GM12874 (cell line): ENCODE measurements around the gene OR5K3.

Experiments
- TF ChIP-seq, protein P1 (sequence below): IDR thresholded peaks from 2 replicates; pipeline ENCODE4 v1.5.1; 2011; ENCODE audit warnings: low read depth, mild to moderate bottlenecking, control low read depth, low read length, moderate library complexity; ENCODE audit not compliant: insufficient read depth

OR5K3 gene

GRCh38 chr3:98360681-98361080 lies 29.8 kb upstream of the OR5K3 start:
- TF ChIP-seq, protein P1, sequence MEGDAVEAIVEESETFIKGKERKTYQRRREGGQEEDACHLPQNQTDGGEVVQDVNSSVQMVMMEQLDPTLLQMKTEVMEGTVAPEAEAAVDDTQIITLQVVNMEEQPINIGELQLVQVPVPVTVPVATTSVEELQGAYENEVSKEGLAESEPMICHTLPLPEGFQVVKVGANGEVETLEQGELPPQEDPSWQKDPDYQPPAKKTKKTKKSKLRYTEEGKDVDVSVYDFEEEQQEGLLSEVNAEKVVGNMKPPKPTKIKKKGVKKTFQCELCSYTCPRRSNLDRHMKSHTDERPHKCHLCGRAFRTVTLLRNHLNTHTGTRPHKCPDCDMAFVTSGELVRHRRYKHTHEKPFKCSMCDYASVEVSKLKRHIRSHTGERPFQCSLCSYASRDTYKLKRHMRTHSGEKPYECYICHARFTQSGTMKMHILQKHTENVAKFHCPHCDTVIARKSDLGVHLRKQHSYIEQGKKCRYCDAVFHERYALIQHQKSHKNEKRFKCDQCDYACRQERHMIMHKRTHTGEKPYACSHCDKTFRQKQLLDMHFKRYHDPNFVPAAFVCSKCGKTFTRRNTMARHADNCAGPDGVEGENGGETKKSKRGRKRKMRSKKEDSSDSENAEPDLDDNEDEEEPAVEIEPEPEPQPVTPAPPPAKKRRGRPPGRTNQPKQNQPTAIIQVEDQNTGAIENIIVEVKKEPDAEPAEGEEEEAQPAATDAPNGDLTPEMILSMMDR = no peak

DNA sequence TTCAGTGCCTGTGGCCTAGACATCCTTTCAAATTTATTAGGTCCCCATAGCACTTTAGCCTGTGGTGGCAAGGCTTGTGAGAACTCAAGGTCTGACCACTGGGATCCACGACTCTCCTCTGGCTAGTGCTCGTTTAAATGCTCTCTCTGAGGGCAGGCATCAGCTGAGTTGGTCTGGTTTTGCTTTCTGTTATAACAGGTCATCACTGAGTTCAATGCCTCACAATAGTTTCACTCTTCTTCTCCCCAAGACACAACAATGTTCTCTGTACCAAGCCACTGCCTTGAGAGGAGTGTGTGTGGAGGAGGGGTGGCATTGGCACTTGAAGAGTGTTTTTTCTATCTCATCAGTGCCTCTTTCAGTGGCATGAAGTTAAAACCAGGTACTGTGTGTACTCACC lies 29.2 kb upstream of the OR5K3 start:
- TF ChIP-seq, protein P1 = no peak

- TF ChIP-seq, protein P1 = no peak
Observed at GRCh38 chr3:98367464-98368246, 22.8 kb upstream of the OR5K3 start.

- TF ChIP-seq, protein P1 = no peak
Observed at GRCh38 chr3:98371186-98371585, 19.3 kb upstream of the OR5K3 start.

GRCh38 chr3:98371853-98372252 lies 18.6 kb upstream of the OR5K3 start:
- TF ChIP-seq, protein P1 = no peak

- TF ChIP-seq, protein P1 = no peak
Observed at GRCh38 chr3:98372445-98372844, 18.0 kb upstream of the OR5K3 start.

DNA sequence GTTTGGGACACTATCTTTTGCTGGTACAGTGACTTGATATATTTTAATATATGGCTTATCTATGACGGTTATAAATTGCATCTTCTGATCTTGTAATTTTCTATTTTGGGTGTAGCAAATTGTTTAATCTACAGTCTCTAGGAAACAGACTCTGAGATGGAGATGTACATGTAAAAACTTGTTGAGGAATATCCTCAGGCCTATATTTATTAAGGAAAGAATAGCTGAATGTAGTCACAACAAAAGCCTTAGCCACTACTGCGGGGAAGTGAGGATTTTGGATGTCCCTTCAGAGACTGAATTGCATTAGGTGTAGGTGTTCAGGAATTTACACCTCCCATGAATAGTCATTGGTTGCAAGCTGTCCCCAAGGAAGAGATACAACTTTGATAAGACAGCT lies 13.8 kb upstream of the OR5K3 start:
- TF ChIP-seq, protein P1 = no peak
